Measurements from ENCODE around the gene PLCB2.

DNA sequence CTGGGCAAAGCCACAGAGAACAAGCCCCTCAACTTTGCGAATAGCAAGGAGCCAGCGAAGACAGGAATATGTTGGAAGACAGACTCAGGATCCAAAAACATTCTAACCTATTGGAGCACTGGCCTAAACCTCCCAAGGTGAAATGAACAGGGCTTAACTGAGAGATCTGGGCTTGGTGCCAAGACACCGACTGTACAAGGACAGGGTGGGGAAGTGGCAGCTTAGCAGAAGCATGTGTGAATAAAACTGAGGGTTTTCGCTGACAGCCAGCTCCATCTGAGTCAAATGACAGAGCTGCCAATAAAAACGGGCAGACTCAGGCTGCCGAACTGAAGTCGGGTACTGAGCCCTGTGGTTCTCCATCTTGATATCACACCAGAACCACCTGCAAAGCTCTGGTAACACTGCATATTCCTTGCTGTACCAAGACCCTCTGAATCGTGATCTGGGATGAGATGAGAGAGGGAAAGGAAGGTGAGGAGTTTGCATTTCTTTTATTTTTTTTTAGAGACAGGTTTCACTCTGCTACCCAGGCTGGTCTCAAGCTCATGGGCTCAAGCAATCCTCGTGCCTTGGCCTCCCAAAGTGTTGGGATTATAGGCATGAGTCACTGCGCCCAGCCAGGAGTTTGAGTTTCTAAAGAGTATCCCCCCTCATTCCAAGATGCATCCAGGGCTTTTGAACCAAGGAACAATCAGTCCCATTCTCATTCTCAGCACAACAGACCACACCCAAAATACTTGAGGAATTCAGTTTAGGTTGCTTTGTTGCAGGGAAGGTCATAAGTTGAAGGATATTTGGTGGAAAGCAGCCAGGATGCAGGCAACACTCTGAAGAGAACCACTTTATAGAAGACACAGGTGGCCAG, 6.0 kb upstream of the PLCB2 start:
- TF ChIP-seq POLR2A (IDR thresholded peaks at IDR 0.05; ENCODE audit: low read length) (no peak), GATA1 (IDR thresholded peaks at IDR 0.05; ENCODE audit: low read depth, low read length) (no peak)

Measured in erythroblast (primary cell).